Heart left ventricle (tissue), 16 donors: ENCODE results near the gene TCF7L2. TPM values are rescaled to one million over a fixed set of nuclear protein-coding genes. Genes with fewer than 3 reads are reported as not detected.

Experiments
- ATAC-seq, 4 donors: fragments of 200-7000 bp; cut with Tn5 transposase; one replicate each; pipeline ENCODE4 v1.9.1; 2020 to 2022; ENCODE audit warnings: moderate library complexity in 4 of 4, mild to moderate bottlenecking in 3 of 4, moderate number of reproducible peaks in 1 of 4
- DNase-seq, 5 donors: peaks; one replicate each; pipeline ENCODE4 v3.0.0-alpha.2; 2020
- H3K27ac ChIP-seq, 12 donors: fragments of 200-600 bp; sonication (generic) in 4 of 12; one replicate each; pipeline versions ENCODE4 v1.5.0 to v1.8.0; 2016 to 2022; ENCODE audit warnings: mild to moderate bottlenecking in 2 of 12
- H3K27me3 ChIP-seq, 9 donors: fragments of 200-600 bp; sonication (generic) in 2 of 9; one replicate each; pipeline versions ENCODE4 v1.5.1 to v1.8.0; 2016 to 2022; ENCODE audit warnings: mild to moderate bottlenecking in 3 of 9
- H3K36me3 ChIP-seq, 9 donors: fragments of 200-600 bp; sonication (generic) in 2 of 9; one replicate each; pipeline versions ENCODE4 v1.5.0 to v1.8.0; 2018 to 2022; ENCODE audit warnings: mild to moderate bottlenecking in 2 of 9
- H3K4me1 ChIP-seq, 12 donors: fragments of 200-600 bp; sonication (generic) in 4 of 12; one replicate each; pipeline versions ENCODE4 v1.5.0 to v1.8.0; 2016 to 2022; ENCODE audit warnings: mild to moderate bottlenecking in 3 of 12
- H3K4me3 ChIP-seq, 12 donors: fragments of 200-600 bp; sonication (generic) in 4 of 12; one replicate each; pipeline versions ENCODE4 v1.5.0 to v1.8.0; 2017 to 2022; ENCODE audit warnings: mild to moderate bottlenecking in 9 of 12, moderate library complexity in 4 of 12
- H3K9me3 ChIP-seq, 12 donors: fragments of 200-600 bp; sonication (generic) in 4 of 12; one replicate each; pipeline versions ENCODE4 v1.5.0 to v1.8.0; 2016 to 2022; ENCODE audit warnings: mild to moderate bottlenecking in 1 of 12
- CTCF ChIP-seq, 12 donors: fragments of 200-600 bp; sonication (generic) in 4 of 12; IDR thresholded peaks; one replicate each; pipeline versions ENCODE4 v1.5.0 to v1.8.0; 2018 to 2022; ENCODE audit warnings: antibody characterized with exemption in 12 of 12, mild to moderate bottlenecking in 5 of 12
- POLR2A ChIP-seq, 2 donors: fragments of 450-650 bp; IDR thresholded peaks; one replicate each; pipeline ENCODE4 v1.6.1; 2017; ENCODE audit warnings: antibody characterized with exemption in 2 of 2, mild to moderate bottlenecking in 2 of 2, moderate library complexity in 2 of 2
- WGBS, 4 donors: extraction: QIAGEN DNeasy Blood & Tissue Kit in 2 of 4; methylation state at CpG; one replicate each; pipeline versions ENCODE4 v1.1.5 to v1.1.7; 2013 to 2018; 5-methylcytosine and 5-hydroxymethylcytosine counted together
- intact Hi-C, 10 donors: fragments of 100-400 bp; cut with DNase I; formaldehyde crosslinking; loops; one replicate each; pipeline versions ENCODE4 v1.11.1 to v1.14.2; 2022
- polyA plus RNA-seq, 2 donors: library from polyadenylated mRNA; stranded (reverse); fragments of 200-250 nt; gene quantifications; one replicate each; pipeline ENCODE4 v1.2.3, GENCODE V29; 2013
- total RNA-seq, 9 donors: library from RNA; depleted of rRNA in 2 of 9; stranded (reverse); fragments of >200 nt in 2 of 9; fragmentation: NEBNext Ultra II Directional in 3 of 9; extraction: Animal tissue kit (Norgen Biotek cat#: 25700) in 3 of 9; gene quantifications; one replicate each; pipeline versions ENCODE4 v1.1.0 to v1.2.4, GENCODE V29; 2016 to 2023
- donor health status: ischemic (EF 13 %, LVEDD 7.1; RV severe dilation, severe dysfunction).
- donor health status: healthy with polysubstance abuse.
- donor health status: DM: no; HTN: yes; CAD: no.
- donor health status: DM: no; HTN: no; CAD: no.
- donor health status: ischemic (EF 25% LVEDD 6.9; RV normal size, moderate dysfunction).
- donor health status: ischemic (EF 25% LVEDD 5.7; RV mildly dilated, moderate dysfunction).
- donor health status: healthy.
- donor health status: DM: yes; HTN: yes; CAD: no.
- donor health status: ischemic (EF 35%, LVEDD 5.7; RV mildly dilated, moderate dysfunction).
- donor health status: nonischemic (EF 11% LVEDD 7.7; RV severe dilation, severe dysfunction).
- donor health status: DM: yes; HTN: yes; CAD: no.
- donor health status: PGD.
- donor health status: ischemic (EF 29% LVEDD 5.4; RV normal size, mild dysfunction).
- donor health status: nonischemic (EF 23%, LVEDD 6.1; RV moderate dilation, normal function).

The TCF7L2 gene
- total and polyA plus RNA-seq, 11 donors = 4.3 to 17.5 (median 8.4) TPM

- Histone ChIP-seq H3K27ac (no peak overlapping the region), H3K27me3 (no peaks in the 10 kb centered on the region), H3K9me3 (peaks cover 0 to 38% (median 9%) of the 10 kb centered on the region in 12 donors), H3K4me1 (no peaks in the 10 kb centered on the region), H3K4me3 (no peak overlapping the region), H3K36me3 (no peaks in the 10 kb centered on the region)
- TF ChIP-seq CTCF (IDR thresholded peaks at IDR 0.05) = no peak
- TF ChIP-seq POLR2A (IDR thresholded peaks at IDR 0.05) = no peak
- intact Hi-C loops = no loop called here
- ATAC-seq (no peak), DNase-seq (no peak)
- WGBS, 4 donors = 92 to 96% (median 94%) methylated on average over 4 of the region's 4 CpGs
Observed at GRCh38 chr10:113213035-113213434, 263.0 kb downstream of the TCF7L2 start.

GRCh38 chr10:113214331-113214730 is 264.3 kb downstream of the TCF7L2 start:
- WGBS, 4 donors = 79 to 80% (median 80%) methylated on average over 4 of the region's 4 CpGs
- no peaks in the 10 kb centered on the region for H3K4me1 ChIP-seq
- H3K36me3 ChIP-seq = no peaks in the 10 kb centered on the region
- H3K9me3 ChIP-seq = peaks cover 0 to 25% (median 0%) of the 10 kb centered on the region in 12 donors
- no peaks in the 10 kb centered on the region for H3K27me3 ChIP-seq
- ATAC-seq (no peak), DNase-seq (no peak)
- H3K4me3 ChIP-seq = no peak overlapping the region
- no peak for TF ChIP-seq CTCF (IDR thresholded peaks at IDR 0.05)
- TF ChIP-seq POLR2A (IDR thresholded peaks at IDR 0.05) = no peak
- intact Hi-C loops = no loop called here
- H3K27ac ChIP-seq = no peak overlapping the region

GRCh38 chr10:113216102-113216501 is 266.1 kb downstream of the TCF7L2 start:
- intact Hi-C loops = no loop called here
- Histone ChIP-seq H3K27ac (no peak overlapping the region), H3K9me3 (peaks cover 0 to 16% (median 0%) of the 10 kb centered on the region in 12 donors), H3K4me3 (no peak overlapping the region), H3K4me1 (no peaks in the 10 kb centered on the region), H3K36me3 (no peaks in the 10 kb centered on the region), H3K27me3 (no peaks in the 10 kb centered on the region)
- 42 to 55% (median 45%) methylated on average over 3 of the region's 3 CpGs for WGBS, 4 donors
- DNase-seq (no peak), ATAC-seq (no peak)
- no peak for TF ChIP-seq CTCF (IDR thresholded peaks at IDR 0.05)
- no peak for TF ChIP-seq POLR2A (IDR thresholded peaks at IDR 0.05)
